Heart left ventricle (tissue), 13 donors: ENCODE data around the gene MICALL1.

Source experiments
- CTCF ChIP-seq, 12 donors: fragments of 200-600 bp; sonication (generic) in 4 of 12; IDR thresholded peaks; one replicate each; pipeline versions ENCODE4 v1.5.0 to v1.8.0; 2018 to 2022; ENCODE audit warnings: antibody characterized with exemption in 12 of 12, mild to moderate bottlenecking in 5 of 12
- POLR2A ChIP-seq, 2 donors: fragments of 450-650 bp; IDR thresholded peaks; one replicate each; pipeline ENCODE4 v1.6.1; 2017; ENCODE audit warnings: antibody characterized with exemption in 2 of 2, mild to moderate bottlenecking in 2 of 2, moderate library complexity in 2 of 2
- donor health status: ischemic (EF 13 %, LVEDD 7.1; RV severe dilation, severe dysfunction).
- donor health status: DM: no; HTN: yes; CAD: no.
- donor health status: DM: no; HTN: no; CAD: no.
- donor health status: ischemic (EF 25% LVEDD 6.9; RV normal size, moderate dysfunction).
- donor health status: ischemic (EF 25% LVEDD 5.7; RV mildly dilated, moderate dysfunction).
- donor health status: ischemic (EF 35%, LVEDD 5.7; RV mildly dilated, moderate dysfunction).
- donor health status: nonischemic (EF 11% LVEDD 7.7; RV severe dilation, severe dysfunction).
- donor health status: DM: yes; HTN: yes; CAD: no.
- donor health status: PGD.
- donor health status: ischemic (EF 29% LVEDD 5.4; RV normal size, mild dysfunction).
- donor health status: nonischemic (EF 23%, LVEDD 6.1; RV moderate dilation, normal function).

GRCh38 chr22:37954686-37955085 is 48.6 kb downstream of the MICALL1 start:
- TF ChIP-seq CTCF (IDR thresholded peaks at IDR 0.05) (no peak), POLR2A (IDR thresholded peaks at IDR 0.05) (no peak)
